MCF 10A (cell line): Measurements from ENCODE around the gene VAMP1. TPM values are rescaled to one million over a fixed set of nuclear protein-coding genes. Genes with fewer than 3 reads are reported as not detected.

Experiments
- BruUV-seq: library from RNA; stranded (reverse); fragments of 400-500 nt; replicated peaks from 2 replicates; lab custom pipeline; 2021; lab: Mats Ljungman, UMichigan
- CTCF ChIA-PET: fragments of 300-600 bp; sonication (Branson Sonifier 250); formaldehyde crosslinking; extraction: SDS; loops from one replicate; lab custom pipeline; 2021; ENCODE audit warnings: antibody characterized with exemption, inconsistent platforms; lab: Yijun Ruan, JAX
- POLR2A ChIA-PET: fragments of 300-600, 350-650 bp; sonication (Branson Sonifier 250); formaldehyde crosslinking; extraction: SDS; loops from one replicate; lab custom pipeline; 2020; ENCODE audit warnings: antibody characterized with exemption, inconsistent platforms; lab: Yijun Ruan, JAX
- DNase-seq: peaks from one replicate; pipeline ENCODE4 v3.0.0-alpha.2; 2018; ENCODE audit not compliant: unreplicated experiment
- H3K27ac Mint-ChIP-seq: one replicate; pipeline ENCODE4 v1.8.0; 2022; ENCODE audit warnings: mild to moderate bottlenecking, low read depth, mixed read lengths; ENCODE audit not compliant: unreplicated experiment
- H3K27me3 Mint-ChIP-seq: one replicate; pipeline ENCODE4 v1.8.0; 2022; ENCODE audit warnings: mixed read lengths; ENCODE audit not compliant: insufficient read depth, unreplicated experiment
- H3K36me3 Mint-ChIP-seq: one replicate; pipeline ENCODE4 v1.8.0; 2022; ENCODE audit warnings: mild to moderate bottlenecking, moderate library complexity, mixed read lengths; ENCODE audit not compliant: insufficient read depth, unreplicated experiment
- H3K4me1 Mint-ChIP-seq: one replicate; pipeline ENCODE4 v1.8.0; 2022; ENCODE audit warnings: mixed read lengths; ENCODE audit not compliant: insufficient read depth, unreplicated experiment
- H3K4me3 Mint-ChIP-seq: one replicate; pipeline ENCODE4 v1.8.0; 2022; ENCODE audit warnings: mild to moderate bottlenecking, moderate library complexity, mixed read lengths; ENCODE audit not compliant: unreplicated experiment
- H3K9me3 Mint-ChIP-seq: one replicate; pipeline ENCODE4 v1.8.0; 2022; ENCODE audit warnings: mixed read lengths; ENCODE audit not compliant: unreplicated experiment
- intact Hi-C: fragments of 100-400 bp; cut with micrococcal nuclease; formaldehyde crosslinking; loops from 2 replicates; pipeline ENCODE4 v1.14.1; 2022
- total RNA-seq: library from RNA; stranded (reverse); gene quantifications from 2 replicates; pipeline ENCODE4 v1.2.3, GENCODE V29; 2022
- TF ChIP-seq, protein P1 (sequence below): fragments of 200-600 bp; IDR thresholded peaks from one replicate; pipeline ENCODE4 v1.8.0; 2022; ENCODE audit warnings: antibody characterized with exemption, mild to moderate bottlenecking; ENCODE audit not compliant: unreplicated experiment

The VAMP1 gene
- total RNA-seq, 1 experiment from 2014 or later: 2.9 TPM

DNA sequence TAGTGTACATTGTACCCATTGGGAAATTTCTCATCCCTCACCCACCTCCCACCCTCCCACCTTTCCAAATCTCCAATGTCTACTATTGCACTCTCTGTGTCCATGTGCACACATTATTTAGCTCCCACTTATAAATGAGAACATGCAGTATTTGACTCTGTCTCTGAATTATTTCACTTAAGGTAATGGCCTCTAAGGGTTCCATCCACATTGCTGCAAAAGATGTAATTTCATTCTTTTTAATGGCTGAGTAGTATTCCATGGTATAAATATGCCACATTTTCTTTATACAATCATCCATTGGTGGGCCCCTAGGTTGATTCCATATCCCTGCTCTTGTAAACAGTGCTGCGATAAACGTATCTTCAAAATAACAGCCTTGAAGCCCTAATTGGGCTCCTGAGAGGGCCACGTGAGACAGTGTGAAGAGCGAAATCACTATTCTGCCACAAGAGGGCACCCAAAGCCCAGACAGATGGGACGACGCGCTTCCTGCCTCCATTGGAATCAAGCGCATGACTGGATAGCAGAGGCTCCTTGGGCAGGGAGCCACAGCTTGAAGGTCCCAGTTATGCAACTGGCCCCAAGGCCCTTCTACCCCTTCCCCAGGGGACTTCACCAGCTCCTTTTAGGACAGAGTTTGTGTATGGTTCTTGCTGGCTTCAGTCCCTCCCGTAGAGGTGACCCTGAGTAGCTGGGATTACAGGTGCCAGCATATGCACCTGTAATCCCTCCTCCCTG lies 47.0 kb downstream of the VAMP1 start:
- DNase-seq: peak; percentile 96
- Mint-ChIP-seq H3K4me1 (peaks cover 5% of the 10 kb centered on the region), H3K36me3 (peaks cover 8% of the 10 kb centered on the region), H3K4me3 (no peak overlapping the region), H3K27me3 (no peaks in the 10 kb centered on the region), H3K27ac (no peak overlapping the region), H3K9me3 (no peaks in the 10 kb centered on the region)
- no TSS peak for BruUV-seq
- ChIA-PET CTCF (interaction anchor here (0.6 to 5.5 kb wide), 43 partner anchors 9 to 524 kb away, joined by 3 to 99 read pairs (median 4); partner anchors contain the start of genes GAPDH, NOP2, TAPBPL and VAMP1), POLR2A (interaction anchor here (0.8 to 4.0 kb wide), 14 partner anchors 28 to 145 kb away, joined by 3 to 14 read pairs (median 4); partner anchors contain the start of genes GAPDH, NOP2, SCNN1A and TAPBPL)
- intact Hi-C loops: loop anchor here (1.0 to 2.0 kb wide), 5 partner anchors 42 to 273 kb away; partner anchors contain the start of gene MRPL51
- TF ChIP-seq, protein P1, sequence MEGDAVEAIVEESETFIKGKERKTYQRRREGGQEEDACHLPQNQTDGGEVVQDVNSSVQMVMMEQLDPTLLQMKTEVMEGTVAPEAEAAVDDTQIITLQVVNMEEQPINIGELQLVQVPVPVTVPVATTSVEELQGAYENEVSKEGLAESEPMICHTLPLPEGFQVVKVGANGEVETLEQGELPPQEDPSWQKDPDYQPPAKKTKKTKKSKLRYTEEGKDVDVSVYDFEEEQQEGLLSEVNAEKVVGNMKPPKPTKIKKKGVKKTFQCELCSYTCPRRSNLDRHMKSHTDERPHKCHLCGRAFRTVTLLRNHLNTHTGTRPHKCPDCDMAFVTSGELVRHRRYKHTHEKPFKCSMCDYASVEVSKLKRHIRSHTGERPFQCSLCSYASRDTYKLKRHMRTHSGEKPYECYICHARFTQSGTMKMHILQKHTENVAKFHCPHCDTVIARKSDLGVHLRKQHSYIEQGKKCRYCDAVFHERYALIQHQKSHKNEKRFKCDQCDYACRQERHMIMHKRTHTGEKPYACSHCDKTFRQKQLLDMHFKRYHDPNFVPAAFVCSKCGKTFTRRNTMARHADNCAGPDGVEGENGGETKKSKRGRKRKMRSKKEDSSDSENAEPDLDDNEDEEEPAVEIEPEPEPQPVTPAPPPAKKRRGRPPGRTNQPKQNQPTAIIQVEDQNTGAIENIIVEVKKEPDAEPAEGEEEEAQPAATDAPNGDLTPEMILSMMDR: peak; percentile 88

DNA sequence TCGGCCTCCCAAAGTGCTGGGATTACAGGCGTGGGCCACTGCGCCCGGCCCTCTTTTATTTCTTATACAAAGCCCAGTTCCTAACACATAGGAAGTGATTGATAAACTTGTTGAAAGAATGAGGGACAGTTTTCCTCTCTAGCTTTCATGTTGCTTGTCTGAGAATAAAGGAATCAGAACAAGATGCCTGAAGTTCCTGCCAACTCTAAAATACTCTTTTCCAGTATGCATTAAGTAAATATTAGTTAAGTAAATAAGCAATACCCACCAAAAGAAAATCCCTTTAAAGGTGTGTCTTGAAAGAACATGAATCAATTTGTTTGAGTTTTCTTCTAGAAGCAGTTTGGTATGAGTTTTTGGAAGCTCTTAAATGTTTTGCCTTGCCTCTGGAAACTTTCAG lies 50.1 kb downstream of the VAMP1 start:
- Mint-ChIP-seq H3K4me1 (peaks cover 5% of the 10 kb centered on the region), H3K9me3 (no peaks in the 10 kb centered on the region), H3K27me3 (no peaks in the 10 kb centered on the region), H3K27ac (no peak overlapping the region), H3K36me3 (peaks cover 28% of the 10 kb centered on the region), H3K4me3 (no peak overlapping the region)
- CTCF ChIA-PET: interaction anchor here (0.9 to 1.2 kb wide), 2 partner anchors 45 to 138 kb away, joined by 3 read pairs; no protein-coding TSS in a partner anchor
- intact Hi-C loops: no loop called here
- TF ChIP-seq, protein P1: no peak
- no peak for DNase-seq
- BruUV-seq: TSS peak; percentile 12
- POLR2A ChIA-PET: interaction anchor here (1.1 kb wide), 1 partner anchor 119 kb away, joined by 3 read pairs; no protein-coding TSS in a partner anchor

DNA sequence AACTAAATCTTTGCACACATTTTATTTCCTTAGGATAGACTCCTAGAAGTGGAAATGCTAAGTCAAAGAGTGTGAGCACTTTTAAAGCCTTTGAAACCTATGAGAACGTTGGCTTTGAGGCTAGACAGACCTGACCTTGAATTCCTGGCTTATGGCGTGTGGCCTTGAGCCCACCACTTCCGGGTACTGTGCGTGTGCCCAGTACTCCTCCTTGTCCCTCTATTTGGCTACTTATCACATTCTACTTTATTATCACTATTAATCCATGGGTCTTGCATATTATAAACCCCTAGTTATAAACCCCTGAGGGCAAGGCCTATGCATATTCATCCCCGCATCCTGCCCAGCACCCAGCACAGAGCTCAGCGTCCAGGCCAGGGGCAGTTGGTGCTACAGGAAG lies 51.7 kb downstream of the VAMP1 start:
- POLR2A ChIA-PET: interaction anchor here (0.6 to 1.0 kb wide), 4 partner anchors 15 to 35 kb away, joined by 3 to 4 read pairs (median 3); partner anchors contain the start of gene TAPBPL

More for the DNA sequence above, 51.7 kb downstream of the VAMP1 start:
- CTCF ChIA-PET: interaction anchor here (0.6 to 1.5 kb wide), 2 partner anchors 47 to 726 kb away, joined by 3 to 8 read pairs; no protein-coding TSS in a partner anchor
- no peak overlapping the region for H3K27ac Mint-ChIP-seq
- H3K4me1 Mint-ChIP-seq: peaks cover 2% of the 10 kb centered on the region
- H3K4me3 Mint-ChIP-seq: no peak overlapping the region
- no TSS peak for BruUV-seq
- no peaks in the 10 kb centered on the region for H3K27me3 Mint-ChIP-seq
- intact Hi-C loops: no loop called here
- DNase-seq: no peak
- peaks cover 44% of the 10 kb centered on the region for H3K36me3 Mint-ChIP-seq
- H3K9me3 Mint-ChIP-seq: no peaks in the 10 kb centered on the region
- TF ChIP-seq, protein P1: no peak
